ENCODE measurements around the gene THSD7B. TPM values are rescaled to one million over a fixed set of nuclear protein-coding genes. Genes with fewer than 3 reads are reported as not detected.

Gene THSD7B
- total and polyA plus RNA-seq, 2 of the 13 experiments (the other 11 are each of a cell fraction or from before 2014, with no cell fraction given), result 0.02 TPM; not detected in 1

DNA sequence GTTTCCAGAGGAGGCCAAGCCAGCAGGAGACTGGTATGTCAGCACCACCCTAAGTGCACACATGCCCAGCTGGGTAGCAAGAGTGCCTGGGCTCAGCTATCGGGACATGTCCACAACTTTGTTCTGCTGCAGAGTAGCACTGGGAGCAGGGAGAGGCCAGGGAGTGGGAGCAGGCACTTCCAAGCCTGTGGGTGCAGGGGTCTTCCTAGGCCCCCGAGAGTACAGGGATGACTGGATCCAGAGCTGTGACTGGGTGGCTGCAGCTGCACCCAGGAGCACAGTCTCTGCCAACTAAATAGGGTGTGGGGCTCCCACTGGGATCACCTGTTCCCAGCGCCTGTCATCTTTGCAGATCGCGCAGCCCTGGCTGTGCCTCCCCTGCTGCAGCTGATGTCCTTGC lies 943.0 kb downstream of the THSD7B start:
- Histone ChIP-seq H3K36me3 (replicated peaks in 1 of 2; ENCODE audit: control insufficient read depth in 1 of 2, insufficient read depth in 2 of 2, low read length in 2 of 2) (no peaks in the 10 kb centered on the region), H3K27me3 (ENCODE audit: control insufficient read depth in 1 of 2, insufficient read depth in 2 of 2, low read length in 2 of 2) (no peaks in the 10 kb centered on the region), H3K9me3 (ENCODE audit: low read length) (no peaks in the 10 kb centered on the region; the same call in 1 of the 2 replicates), H3K9ac (ENCODE audit: insufficient read depth, low read depth, low read length) (no peak overlapping the region), H3K79me2 (ENCODE audit: insufficient read depth, low read length) (no peaks in the 10 kb centered on the region), H3K4me2 (ENCODE audit: low read depth, low read length) (no peak overlapping the region), H2AFZ (ENCODE audit: low read length) (no peak overlapping the region), H3K27ac (ENCODE audit: extremely low read length, insufficient read depth, low read length) (no peak overlapping the region), H3K4me3 (replicated peaks in 1 of 3; ENCODE audit: insufficient read depth in 1 of 3, low read depth in 2 of 3, low read length in 3 of 3) (no peak overlapping the region), H3K4me1 (ENCODE audit: insufficient read depth, low read length) (no peaks in the 10 kb centered on the region), H4K20me1 (ENCODE audit: insufficient read depth, low read length) (no peaks in the 10 kb centered on the region)
- ATAC-seq (no peak), FAIRE-seq (no peak), DNase-seq (ENCODE audit: low spot score) (no peak)
- intact Hi-C loops (cut with micrococcal nuclease; ENCODE audit: unreplicated experiment), result no loop called here
- in situ Hi-C loops (cut with HindIII; ENCODE audit: extremely low pct_ligation_motif_present, low pct_unique_long_range_greater_than_20kb), result no loop called here
- TF ChIP-seq ZNF17 (CRISPR knock-in tag; IDR thresholded peaks at IDR 0.05), result no peak
- TF ChIP-seq ZFP36L1 (CRISPR knock-in tag; IDR thresholded peaks at IDR 0.05), result no peak
- no peak for TF ChIP-seq ZNF225 (CRISPR knock-in tag; IDR thresholded peaks at IDR 0.05)
- no peak for TF ChIP-seq YEATS4 (CRISPR knock-in tag; IDR thresholded peaks at IDR 0.05; ENCODE audit: borderline replicate concordance)
- no peak for TF ChIP-seq ZNF724P (CRISPR knock-in tag; IDR thresholded peaks at IDR 0.05; ENCODE audit: borderline replicate concordance)
- no peak for TF ChIP-seq ZNF790 (CRISPR knock-in tag; IDR thresholded peaks at IDR 0.05; ENCODE audit: borderline replicate concordance)
- no peak for TF ChIP-seq SOX6 (IDR thresholded peaks at IDR 0.05)
- no peak for TF ChIP-seq SOX6 (CRISPR knock-in tag; IDR thresholded peaks at IDR 0.05)
- TF ChIP-seq, protein P1, sequence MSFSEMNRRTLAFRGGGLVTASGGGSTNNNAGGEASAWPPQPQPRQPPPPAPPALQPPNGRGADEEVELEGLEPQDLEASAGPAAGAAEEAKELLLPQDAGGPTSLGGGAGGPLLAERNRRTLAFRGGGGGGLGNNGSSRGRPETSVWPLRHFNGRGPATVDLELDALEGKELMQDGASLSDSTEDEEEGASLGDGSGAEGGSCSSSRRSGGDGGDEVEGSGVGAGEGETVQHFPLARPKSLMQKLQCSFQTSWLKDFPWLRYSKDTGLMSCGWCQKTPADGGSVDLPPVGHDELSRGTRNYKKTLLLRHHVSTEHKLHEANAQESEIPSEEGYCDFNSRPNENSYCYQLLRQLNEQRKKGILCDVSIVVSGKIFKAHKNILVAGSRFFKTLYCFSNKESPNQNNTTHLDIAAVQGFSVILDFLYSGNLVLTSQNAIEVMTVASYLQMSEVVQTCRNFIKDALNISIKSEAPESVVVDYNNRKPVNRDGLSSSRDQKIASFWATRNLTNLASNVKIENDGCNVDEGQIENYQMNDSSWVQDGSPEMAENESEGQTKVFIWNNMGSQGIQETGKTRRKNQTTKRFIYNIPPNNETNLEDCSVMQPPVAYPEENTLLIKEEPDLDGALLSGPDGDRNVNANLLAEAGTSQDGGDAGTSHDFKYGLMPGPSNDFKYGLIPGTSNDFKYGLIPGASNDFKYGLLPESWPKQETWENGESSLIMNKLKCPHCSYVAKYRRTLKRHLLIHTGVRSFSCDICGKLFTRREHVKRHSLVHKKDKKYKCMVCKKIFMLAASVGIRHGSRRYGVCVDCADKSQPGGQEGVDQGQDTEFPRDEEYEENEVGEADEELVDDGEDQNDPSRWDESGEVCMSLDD (CRISPR knock-in tag; IDR thresholded peaks at IDR 0.05; ENCODE audit: borderline replicate concordance), result no peak
- no peak for TF ChIP-seq YY1 (IDR thresholded peaks at IDR 0.05; ENCODE audit: insufficient read depth, insufficient replicate concordance, low read depth, low read length)
- no peak for TF ChIP-seq NCOA5 (CRISPR knock-in tag; IDR thresholded peaks at IDR 0.05)
- TF ChIP-seq CHCHD3 (CRISPR knock-in tag; IDR thresholded peaks at IDR 0.05), result no peak
- no peak for TF ChIP-seq TEAD2 (CRISPR knock-in tag; IDR thresholded peaks at IDR 0.05)
- TF ChIP-seq, protein P2, sequence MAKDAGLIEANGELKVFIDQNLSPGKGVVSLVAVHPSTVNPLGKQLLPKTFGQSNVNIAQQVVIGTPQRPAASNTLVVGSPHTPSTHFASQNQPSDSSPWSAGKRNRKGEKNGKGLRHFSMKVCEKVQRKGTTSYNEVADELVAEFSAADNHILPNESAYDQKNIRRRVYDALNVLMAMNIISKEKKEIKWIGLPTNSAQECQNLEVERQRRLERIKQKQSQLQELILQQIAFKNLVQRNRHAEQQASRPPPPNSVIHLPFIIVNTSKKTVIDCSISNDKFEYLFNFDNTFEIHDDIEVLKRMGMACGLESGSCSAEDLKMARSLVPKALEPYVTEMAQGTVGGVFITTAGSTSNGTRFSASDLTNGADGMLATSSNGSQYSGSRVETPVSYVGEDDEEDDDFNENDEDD (CRISPR knock-in tag; IDR thresholded peaks at IDR 0.05; ENCODE audit: borderline replicate concordance), result no peak
- no peak for TF ChIP-seq MAF1 (CRISPR knock-in tag; IDR thresholded peaks at IDR 0.05; ENCODE audit: borderline replicate concordance)
- no peak for TF ChIP-seq ZNF496 (CRISPR knock-in tag; IDR thresholded peaks at IDR 0.05; ENCODE audit: insufficient replicate concordance)
- TF ChIP-seq, protein P3, sequence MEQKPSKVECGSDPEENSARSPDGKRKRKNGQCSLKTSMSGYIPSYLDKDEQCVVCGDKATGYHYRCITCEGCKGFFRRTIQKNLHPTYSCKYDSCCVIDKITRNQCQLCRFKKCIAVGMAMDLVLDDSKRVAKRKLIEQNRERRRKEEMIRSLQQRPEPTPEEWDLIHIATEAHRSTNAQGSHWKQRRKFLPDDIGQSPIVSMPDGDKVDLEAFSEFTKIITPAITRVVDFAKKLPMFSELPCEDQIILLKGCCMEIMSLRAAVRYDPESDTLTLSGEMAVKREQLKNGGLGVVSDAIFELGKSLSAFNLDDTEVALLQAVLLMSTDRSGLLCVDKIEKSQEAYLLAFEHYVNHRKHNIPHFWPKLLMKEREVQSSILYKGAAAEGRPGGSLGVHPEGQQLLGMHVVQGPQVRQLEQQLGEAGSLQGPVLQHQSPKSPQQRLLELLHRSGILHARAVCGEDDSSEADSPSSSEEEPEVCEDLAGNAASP (CRISPR knock-in tag; IDR thresholded peaks at IDR 0.05; ENCODE audit: borderline replicate concordance), result no peak
- ChIA-PET POLR2A (no interaction called here), CTCF (ENCODE audit: low intra/inter-chr PET ratio, low total read pairs) (no interaction called here)
- BruUV-seq (replicated peaks), result no TSS peak
- WGBS (ENCODE audit: low lambda C conversion rate), result 45% methylated on average over 4 of the region's 5 CpGs

Data from HepG2 (cell line).